ENCODE data around the gene FAM124A.

FAM124A gene

GRCh38 chr13:51292000-51292565, 69.9 kb downstream of the FAM124A start:
- no peak overlapping the region for H3K27ac ChIP-seq

GRCh38 chr13:51297556-51297955, 75.4 kb downstream of the FAM124A start:
- no peak overlapping the region for H3K27ac ChIP-seq
- DNase-seq (ENCODE audit: low read depth, low spot score), result no peak

More at GRCh38 chr13:51292000-51292565, 69.9 kb downstream of the FAM124A start:
- no peak for DNase-seq (ENCODE audit: low read depth, low spot score)

- no peak overlapping the region for H3K27ac ChIP-seq
- no peak for DNase-seq (ENCODE audit: low read depth, low spot score)
These were observed 76.6 kb downstream of the FAM124A start for GRCh38 chr13:51298812-51299211.

- no peak for DNase-seq (ENCODE audit: low read depth, low spot score)
- no peak overlapping the region for H3K27ac ChIP-seq
These were observed 80.9 kb downstream of the FAM124A start for GRCh38 chr13:51303063-51303552.

- DNase-seq (ENCODE audit: low read depth, low spot score), result no peak
- no peak overlapping the region for H3K27ac ChIP-seq
These were observed 81.7 kb downstream of the FAM124A start for GRCh38 chr13:51303882-51304281.

GRCh38 chr13:51305271-51305967, 83.2 kb downstream of the FAM124A start:
- DNase-seq (ENCODE audit: low read depth, low spot score), result no peak
- H3K27ac ChIP-seq, result no peak overlapping the region

GRCh38 chr13:51308781-51309180, 86.6 kb downstream of the FAM124A start:
- no peak overlapping the region for H3K27ac ChIP-seq
- no peak for DNase-seq (ENCODE audit: low read depth, low spot score)

GRCh38 chr13:51311231-51311630, 89.0 kb downstream of the FAM124A start:
- no peak for DNase-seq (ENCODE audit: low read depth, low spot score)
- no peak overlapping the region for H3K27ac ChIP-seq

GRCh38 chr13:51311957-51312520, 89.8 kb downstream of the FAM124A start:
- no peak overlapping the region for H3K27ac ChIP-seq
- DNase-seq (ENCODE audit: low read depth, low spot score), result no peak

- no peak overlapping the region for H3K27ac ChIP-seq
- DNase-seq (ENCODE audit: low read depth, low spot score), result no peak
These were observed 91.4 kb downstream of the FAM124A start for GRCh38 chr13:51313619-51314018.

GRCh38 chr13:51317262-51317661, 95.1 kb downstream of the FAM124A start:
- DNase-seq (ENCODE audit: low read depth, low spot score), result no peak
- no peak overlapping the region for H3K27ac ChIP-seq

GRCh38 chr13:51318015-51318414, 95.8 kb downstream of the FAM124A start:
- H3K27ac ChIP-seq, result no peak overlapping the region
- no peak for DNase-seq (ENCODE audit: low read depth, low spot score)

- no peak for DNase-seq (ENCODE audit: low read depth, low spot score)
- H3K27ac ChIP-seq, result no peak overlapping the region
These were observed 96.7 kb downstream of the FAM124A start for GRCh38 chr13:51318876-51319275.

GRCh38 chr13:51321836-51322235, 99.6 kb downstream of the FAM124A start:
- DNase-seq (ENCODE audit: low read depth, low spot score), result no peak
- no peak overlapping the region for H3K27ac ChIP-seq

- no peak for DNase-seq (ENCODE audit: low read depth, low spot score)
These were observed 100.6 kb downstream of the FAM124A start for GRCh38 chr13:51322826-51323225.

GRCh38 chr13:51323824-51324511, 101.8 kb downstream of the FAM124A start:
- no peak overlapping the region for H3K27ac ChIP-seq
- DNase-seq (ENCODE audit: low read depth, low spot score), result no peak

More at GRCh38 chr13:51322826-51323225, 100.6 kb downstream of the FAM124A start:
- H3K27ac ChIP-seq, result no peak overlapping the region

- DNase-seq (ENCODE audit: low read depth, low spot score), result no peak
- H3K27ac ChIP-seq, result no peak overlapping the region
These were observed 102.7 kb downstream of the FAM124A start for GRCh38 chr13:51324714-51325420.

GRCh38 chr13:51325837-51326236, 103.6 kb downstream of the FAM124A start:
- no peak for DNase-seq (ENCODE audit: low read depth, low spot score)
- H3K27ac ChIP-seq, result no peak overlapping the region

- DNase-seq (ENCODE audit: low read depth, low spot score), result no peak
- H3K27ac ChIP-seq, result no peak overlapping the region
These were observed 104.6 kb downstream of the FAM124A start for GRCh38 chr13:51326777-51327176.

GRCh38 chr13:51327961-51328360, 105.8 kb downstream of the FAM124A start:
- DNase-seq (ENCODE audit: low read depth, low spot score), result no peak
- no peak overlapping the region for H3K27ac ChIP-seq
